Cardiac fibroblast (primary cell): ENCODE data around the gene TRIM25.
A peak's percentile ranks its signal among the peaks of the same experiment; 100 is the strongest.

ENCODE experiments used
- DNase-seq, 2 donors: peaks; one replicate each; pipeline versions ENCODE4 v3.0.0 to v3.0.0-alpha.2; 2010; ENCODE audit warnings: low read depth in 2 of 2
- H3K4me3 ChIP-seq, 2 donors: replicated peaks in 1 of 2; 1 replicate in 1 of 2; 2 replicates in 1 of 2; pipeline ENCODE4 v1.5.1; 2011; ENCODE audit warnings: low read depth in 2 of 2, low read length in 2 of 2, mild to moderate bottlenecking in 2 of 2, moderate library complexity in 1 of 2
- TF ChIP-seq, protein P1 (sequence below): IDR thresholded peaks from one replicate; pipeline ENCODE4 v1.5.1; 2011; ENCODE audit warnings: low read depth, mild to moderate bottlenecking, low read length, inconsistent platforms

Gene TRIM25

GRCh38 chr17:56883616-56884015, 30.2 kb downstream of the TRIM25 start:
- TF ChIP-seq, protein P1, sequence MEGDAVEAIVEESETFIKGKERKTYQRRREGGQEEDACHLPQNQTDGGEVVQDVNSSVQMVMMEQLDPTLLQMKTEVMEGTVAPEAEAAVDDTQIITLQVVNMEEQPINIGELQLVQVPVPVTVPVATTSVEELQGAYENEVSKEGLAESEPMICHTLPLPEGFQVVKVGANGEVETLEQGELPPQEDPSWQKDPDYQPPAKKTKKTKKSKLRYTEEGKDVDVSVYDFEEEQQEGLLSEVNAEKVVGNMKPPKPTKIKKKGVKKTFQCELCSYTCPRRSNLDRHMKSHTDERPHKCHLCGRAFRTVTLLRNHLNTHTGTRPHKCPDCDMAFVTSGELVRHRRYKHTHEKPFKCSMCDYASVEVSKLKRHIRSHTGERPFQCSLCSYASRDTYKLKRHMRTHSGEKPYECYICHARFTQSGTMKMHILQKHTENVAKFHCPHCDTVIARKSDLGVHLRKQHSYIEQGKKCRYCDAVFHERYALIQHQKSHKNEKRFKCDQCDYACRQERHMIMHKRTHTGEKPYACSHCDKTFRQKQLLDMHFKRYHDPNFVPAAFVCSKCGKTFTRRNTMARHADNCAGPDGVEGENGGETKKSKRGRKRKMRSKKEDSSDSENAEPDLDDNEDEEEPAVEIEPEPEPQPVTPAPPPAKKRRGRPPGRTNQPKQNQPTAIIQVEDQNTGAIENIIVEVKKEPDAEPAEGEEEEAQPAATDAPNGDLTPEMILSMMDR: no peak
- DNase-seq: no peak
- no peak overlapping the region for H3K4me3 ChIP-seq

- no peak overlapping the region for H3K4me3 ChIP-seq
- DNase-seq: no peak
- TF ChIP-seq, protein P1: no peak
Measured at GRCh38 chr17:56881685-56882295, 32.1 kb downstream of the TRIM25 start.

GRCh38 chr17:56880571-56880970, 33.3 kb downstream of the TRIM25 start:
- no peak overlapping the region for H3K4me3 ChIP-seq

DNA sequence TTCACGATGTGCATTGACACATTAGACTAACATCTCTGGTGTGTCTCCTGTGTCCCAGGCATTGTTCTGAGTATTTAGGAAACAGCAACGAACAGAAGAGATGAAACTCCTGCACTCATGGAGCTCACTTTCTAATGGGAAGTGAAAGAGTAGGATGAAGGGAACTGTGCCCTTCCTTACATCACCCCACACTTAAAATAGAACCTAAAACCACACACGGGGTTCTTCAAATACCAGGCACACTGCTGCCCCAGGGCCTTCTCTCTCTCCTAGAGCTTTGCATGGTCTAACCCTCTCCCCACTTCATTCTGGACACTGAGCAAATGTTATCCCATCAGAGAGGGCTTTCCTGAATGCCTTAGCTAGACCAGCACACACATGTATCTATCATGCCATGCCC, 33.7 kb downstream of the TRIM25 start:
- no peak overlapping the region for H3K4me3 ChIP-seq
- DNase-seq: no peak
- TF ChIP-seq, protein P1: no peak

More at GRCh38 chr17:56880571-56880970, 33.3 kb downstream of the TRIM25 start:
- TF ChIP-seq, protein P1: no peak
- no peak for DNase-seq

DNA sequence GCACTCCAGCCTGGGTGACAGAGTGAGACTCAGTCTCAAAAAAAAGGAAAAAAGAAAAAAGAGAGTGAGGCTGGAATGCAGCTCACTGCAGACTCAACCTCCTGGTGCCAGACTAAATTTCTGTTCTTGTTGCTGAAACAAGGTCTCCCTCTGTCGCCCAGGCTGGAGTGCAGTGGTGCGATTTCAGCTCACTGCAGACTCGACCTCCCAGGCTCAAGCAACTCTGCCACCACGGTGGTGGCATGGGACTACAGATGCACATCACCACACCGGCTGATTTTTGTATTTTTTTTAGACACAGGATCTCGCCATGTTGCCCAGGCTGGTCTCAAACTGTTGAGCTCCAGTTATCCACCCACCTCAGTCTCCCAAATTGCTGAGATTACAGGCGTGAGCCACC, 34.6 kb downstream of the TRIM25 start:
- TF ChIP-seq, protein P1: no peak
- no peak for DNase-seq
- H3K4me3 ChIP-seq: no peak overlapping the region

DNA sequence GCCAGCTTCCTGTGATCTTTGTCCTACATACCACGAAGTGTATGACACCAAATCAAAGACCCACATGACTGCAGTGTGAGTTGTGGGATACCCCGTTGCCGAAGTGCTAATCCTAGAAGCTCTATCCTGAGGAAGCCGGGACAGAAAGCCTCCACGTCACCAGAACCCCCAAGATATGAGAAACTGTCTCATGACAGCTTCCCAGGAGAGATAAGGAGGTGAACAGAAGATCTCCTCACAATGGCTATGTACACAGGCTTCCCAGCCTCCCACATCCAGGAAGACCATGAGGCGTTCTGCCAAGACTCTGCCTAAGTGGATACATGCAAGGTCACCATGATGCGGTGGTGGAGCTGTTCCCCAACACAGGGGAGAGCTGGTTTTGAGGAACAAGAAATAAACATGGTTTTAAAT, 37.1 kb downstream of the TRIM25 start:
- TF ChIP-seq, protein P1: no peak
- H3K4me3 ChIP-seq: no peak overlapping the region
- DNase-seq: peak; percentile 9 to 68
